GM18951 (cell line): ENCODE results near the gene UST.

Experiments used
- POLR2A ChIP-seq: IDR thresholded peaks from 4 replicates; pipeline ENCODE4 v1.6.1; 2011; ENCODE audit warnings: mild to moderate bottlenecking; ENCODE audit not compliant: insufficient read length, insufficient read depth; ENCODE audit errors: extremely low read depth
- in situ Hi-C: fragments of 300-500 bp; cut with MboI; formaldehyde crosslinking; loops from one replicate; pipeline ENCODE4 v1.12.0; 2022; ENCODE audit warnings: low sequenced_read_pairs, mixed read lengths, inconsistent platforms; ENCODE audit not compliant: unreplicated experiment

The UST gene

DNA sequence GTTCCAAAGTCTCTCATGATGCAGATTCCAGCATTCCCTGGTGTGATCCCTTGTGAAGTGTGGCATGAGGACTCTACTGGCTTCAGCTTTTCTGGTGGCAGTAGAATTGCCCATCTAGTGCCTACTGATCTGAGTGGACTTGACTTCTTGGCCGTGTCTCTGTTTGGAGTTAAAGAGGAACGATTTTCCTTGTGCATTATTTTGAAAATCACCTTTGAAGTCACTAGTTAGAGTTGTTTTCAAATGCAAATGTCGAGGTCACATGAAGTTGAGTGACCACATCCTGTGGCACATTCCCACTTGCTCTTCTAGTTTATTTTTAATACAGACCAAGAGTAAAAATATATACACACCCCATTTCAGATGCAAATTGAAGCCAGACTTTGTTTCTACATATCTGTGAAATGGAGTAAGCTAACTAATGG is 300.0 kb downstream of the UST start:
- no peak for TF ChIP-seq POLR2A
- in situ Hi-C loops = no loop called here

DNA sequence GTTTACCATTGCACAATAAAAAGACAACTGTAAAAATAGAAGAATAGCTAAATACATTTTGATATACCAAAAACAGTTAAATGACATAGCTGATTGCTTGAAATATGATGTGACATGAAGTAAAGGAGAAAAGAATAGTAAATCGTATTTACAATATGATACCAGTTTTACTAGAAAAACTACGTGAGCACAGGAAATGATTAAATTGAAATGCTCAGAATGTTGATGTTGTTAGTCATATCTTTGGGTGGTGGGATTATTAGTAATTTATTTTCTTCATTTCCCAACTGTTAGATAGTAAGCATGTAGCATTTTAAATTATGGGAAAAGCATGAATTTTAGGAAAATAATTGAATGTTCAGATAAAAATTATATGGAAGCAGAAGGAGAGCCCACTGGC is 302.4 kb downstream of the UST start:
- in situ Hi-C loops = no loop called here
- TF ChIP-seq POLR2A = no peak

DNA sequence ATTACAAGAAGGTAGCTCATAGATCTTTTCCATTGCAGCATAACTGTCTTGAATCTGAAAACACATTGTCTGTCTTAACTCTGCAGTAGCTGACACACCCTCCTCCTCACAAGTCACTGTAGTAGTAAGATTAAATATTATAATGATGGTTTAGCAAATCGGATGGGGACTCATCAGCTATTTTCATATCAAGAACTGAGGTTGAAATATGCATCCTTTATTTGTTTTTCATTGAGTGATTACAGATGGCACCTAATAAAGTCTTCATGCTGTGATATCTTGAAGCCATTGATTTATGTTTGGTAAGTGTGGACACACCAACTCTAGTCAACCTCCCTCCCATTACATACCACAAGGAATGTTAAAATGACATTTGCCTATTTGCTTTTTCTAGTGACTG is 303.3 kb downstream of the UST start:
- in situ Hi-C loops = no loop called here
- no peak for TF ChIP-seq POLR2A

DNA sequence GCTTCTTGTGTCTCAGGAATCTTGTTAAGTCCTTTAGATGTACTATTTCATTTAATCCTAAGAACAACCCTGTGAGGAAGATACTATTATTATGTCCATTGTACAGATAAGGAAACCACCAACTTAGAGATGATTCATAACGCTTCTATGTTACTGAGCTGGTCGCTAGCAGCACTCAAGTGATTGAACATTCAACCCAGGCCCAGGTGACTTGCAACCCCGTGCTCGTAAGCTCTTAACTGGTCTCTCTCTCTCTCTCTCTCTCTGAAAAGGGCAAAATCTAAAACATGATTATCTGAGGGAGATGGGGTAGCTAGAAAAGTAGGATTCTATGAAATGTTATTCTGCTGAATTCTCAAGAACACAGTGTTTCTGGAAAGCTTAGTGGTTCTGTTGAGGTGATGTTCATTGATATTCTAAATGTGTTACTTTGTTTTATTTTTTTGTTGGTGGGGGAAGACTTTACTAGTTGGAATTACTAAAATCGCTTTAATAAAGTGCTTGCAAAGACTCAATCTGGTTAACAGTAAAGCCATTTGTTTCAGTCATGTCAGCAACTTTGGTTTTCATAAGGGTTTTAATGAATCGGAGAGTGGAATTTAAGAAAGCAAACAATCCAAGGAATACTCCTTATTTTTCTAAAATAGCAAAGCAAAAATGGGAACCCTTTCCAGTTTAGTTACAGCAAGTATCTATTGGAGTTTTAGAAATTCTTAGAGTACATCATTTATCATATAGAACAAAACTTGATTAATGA is 305.7 kb downstream of the UST start:
- no peak for TF ChIP-seq POLR2A
- in situ Hi-C loops = no loop called here

DNA sequence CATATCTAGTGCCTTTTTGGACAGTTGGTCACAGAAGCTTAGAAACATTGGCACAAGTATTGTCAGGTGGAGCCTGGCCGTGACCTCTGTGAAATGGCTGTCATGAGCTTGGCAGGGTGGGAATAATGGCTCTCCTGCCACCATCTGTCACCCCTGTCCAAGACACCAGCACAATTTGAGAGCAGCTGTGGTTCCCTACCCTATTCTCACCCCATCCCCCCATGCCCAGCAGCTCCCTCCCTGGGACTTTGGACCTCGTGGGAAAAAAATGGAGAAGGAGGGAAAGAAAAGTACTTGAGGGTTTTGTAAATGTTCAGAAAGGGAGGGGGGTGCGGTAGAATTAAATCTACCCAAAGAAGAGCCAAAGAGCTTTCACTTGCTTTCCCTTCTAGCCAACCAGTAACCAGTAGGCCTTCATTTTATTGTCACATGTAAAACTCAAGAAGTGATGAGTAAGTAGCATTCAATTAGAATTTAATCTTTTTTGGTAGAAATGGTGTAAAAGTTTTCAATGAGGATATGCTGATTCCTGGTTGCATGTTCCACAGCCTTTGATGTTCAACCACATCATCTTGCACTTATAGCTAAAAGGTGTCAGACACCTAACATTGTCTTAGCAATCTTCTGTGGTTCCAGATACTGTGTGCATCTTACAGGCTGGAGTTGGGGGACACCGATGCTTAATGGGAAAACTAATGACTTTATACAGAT is 307.2 kb downstream of the UST start:
- in situ Hi-C loops = no loop called here
- no peak for TF ChIP-seq POLR2A

DNA sequence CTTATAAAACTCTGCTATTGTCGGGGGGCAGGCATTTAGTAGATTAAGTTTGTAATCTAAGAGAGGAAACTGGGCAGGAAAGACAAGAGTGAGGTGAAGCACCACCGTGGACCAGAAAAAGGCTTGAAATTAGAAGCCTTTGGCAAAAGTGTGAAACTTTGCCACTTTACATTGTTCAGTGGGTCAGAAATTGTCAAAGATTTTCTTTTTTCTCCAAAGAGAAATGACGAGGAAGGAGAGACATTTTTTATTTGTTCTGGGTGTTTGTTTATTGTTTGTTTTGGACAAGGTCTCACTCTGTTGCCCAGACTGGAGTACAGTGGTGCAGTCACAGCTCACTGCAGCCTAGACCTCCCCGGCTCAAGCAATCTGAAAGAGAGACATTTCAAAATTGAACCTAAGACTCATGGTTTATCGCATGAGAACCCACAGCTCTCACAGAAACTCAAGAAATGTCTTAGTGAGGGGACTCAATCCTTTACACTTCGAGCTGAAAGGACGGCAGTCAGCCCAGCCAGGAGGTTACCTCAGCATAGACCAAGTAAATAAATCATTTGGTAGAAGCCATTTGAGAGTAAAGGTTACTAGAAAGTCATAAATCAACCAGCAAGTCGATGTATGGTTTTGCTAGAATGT is 307.8 kb downstream of the UST start:
- in situ Hi-C loops = no loop called here
- no peak for TF ChIP-seq POLR2A

DNA sequence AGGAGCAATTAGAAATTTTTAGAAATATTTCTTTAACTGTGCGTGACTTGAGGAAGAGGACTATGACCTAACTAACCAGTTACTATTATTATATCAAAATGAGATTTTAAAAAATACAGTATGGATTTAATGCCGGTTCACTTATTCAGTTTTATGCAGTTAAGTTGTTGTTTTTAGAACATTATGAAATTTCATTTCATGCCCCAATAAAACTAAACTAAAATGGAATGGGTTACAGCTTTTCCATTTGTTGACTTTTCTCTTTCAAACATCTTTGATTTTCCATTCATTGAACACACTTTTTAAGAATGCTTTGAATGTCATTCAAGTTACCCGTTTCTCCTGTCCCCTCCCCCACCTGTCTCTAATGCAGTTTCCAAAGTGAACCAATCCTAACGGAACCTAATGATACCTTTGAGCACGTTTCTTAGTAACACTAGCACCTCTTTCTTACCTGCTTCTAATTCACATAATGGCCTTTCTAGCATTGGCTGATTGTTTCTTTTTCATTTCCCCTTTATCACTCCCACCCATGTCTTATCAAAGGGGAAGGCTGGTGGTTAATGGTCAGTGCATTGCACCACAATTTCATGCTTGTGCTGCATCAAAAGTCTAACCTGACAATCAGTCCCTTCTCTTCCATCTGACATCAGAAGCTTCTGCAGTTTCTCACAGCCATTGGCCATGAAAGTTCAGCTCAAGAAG is 308.5 kb downstream of the UST start:
- in situ Hi-C loops = no loop called here

DNA sequence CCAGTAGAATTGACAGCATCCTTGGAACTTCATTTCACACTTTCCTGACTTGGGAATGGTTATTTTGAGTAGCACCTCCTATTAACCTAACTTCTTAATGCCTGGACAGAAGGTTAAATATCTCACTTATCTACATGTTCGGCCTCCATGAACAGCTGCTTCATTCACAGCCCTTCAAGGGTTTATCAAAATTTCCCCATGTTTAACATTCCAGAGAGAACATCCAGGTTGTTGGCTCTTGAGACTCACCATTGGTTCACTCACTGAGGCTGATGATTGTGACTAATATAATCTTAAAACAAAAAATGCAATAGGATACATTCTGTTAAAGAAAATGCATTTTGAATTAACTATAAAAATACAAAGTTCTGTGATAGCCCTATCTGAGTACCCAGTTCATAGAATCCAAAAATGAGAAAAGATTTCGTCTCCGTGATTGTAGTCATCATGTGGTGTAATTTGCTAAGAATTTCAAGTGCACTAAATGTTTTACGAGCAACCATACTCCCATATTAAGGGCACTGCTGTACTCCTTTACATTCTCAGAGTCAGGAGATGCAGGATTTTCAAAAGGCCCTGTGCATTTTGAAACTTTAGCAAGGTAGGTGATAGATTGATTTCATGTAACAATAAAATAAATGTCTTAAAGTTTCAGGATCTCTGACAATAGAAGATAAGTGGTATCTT is 310.1 kb downstream of the UST start:
- TF ChIP-seq POLR2A = no peak

More for the DNA sequence above, 308.5 kb downstream of the UST start:
- no peak for TF ChIP-seq POLR2A

DNA sequence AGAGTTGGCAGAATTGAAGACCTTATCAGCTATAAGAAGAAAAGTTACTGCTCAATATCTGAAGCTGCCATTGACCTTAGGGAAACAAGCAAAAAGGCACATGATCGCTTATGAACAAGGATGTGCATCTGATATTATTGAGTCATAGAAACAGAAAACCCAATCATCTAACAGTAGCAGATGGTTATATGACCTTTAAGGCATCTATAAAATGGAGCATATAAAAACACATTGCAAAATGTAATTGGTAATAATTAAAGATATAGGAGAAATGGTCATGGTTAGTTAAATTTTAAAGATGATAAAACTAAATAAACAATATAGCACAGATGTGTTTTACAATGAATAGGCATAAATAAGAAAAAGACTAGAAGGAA is 310.6 kb downstream of the UST start:
- no peak for TF ChIP-seq POLR2A
- in situ Hi-C loops = no loop called here

More for the DNA sequence above, 310.1 kb downstream of the UST start:
- in situ Hi-C loops = no loop called here

DNA sequence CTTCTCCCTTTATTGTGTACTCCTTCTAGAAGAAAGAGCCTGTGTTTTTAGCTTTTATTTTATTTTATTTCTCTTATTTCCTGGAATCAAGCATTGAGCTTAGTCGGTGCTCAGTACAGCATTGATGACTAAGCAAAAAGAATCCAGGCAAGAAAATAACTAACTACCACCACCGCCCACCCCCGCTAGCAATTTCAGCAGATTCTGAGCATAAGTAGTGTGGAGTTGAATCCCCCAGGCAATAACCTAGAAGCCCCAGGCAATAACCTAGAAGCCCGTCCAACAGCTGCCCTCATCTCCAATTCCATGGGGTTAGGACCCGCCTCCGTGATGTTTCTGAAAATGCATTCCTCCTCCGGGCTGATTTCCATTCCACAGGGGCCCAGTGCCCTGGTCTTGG is 312.7 kb downstream of the UST start:
- TF ChIP-seq POLR2A = no peak
- in situ Hi-C loops = no loop called here

DNA sequence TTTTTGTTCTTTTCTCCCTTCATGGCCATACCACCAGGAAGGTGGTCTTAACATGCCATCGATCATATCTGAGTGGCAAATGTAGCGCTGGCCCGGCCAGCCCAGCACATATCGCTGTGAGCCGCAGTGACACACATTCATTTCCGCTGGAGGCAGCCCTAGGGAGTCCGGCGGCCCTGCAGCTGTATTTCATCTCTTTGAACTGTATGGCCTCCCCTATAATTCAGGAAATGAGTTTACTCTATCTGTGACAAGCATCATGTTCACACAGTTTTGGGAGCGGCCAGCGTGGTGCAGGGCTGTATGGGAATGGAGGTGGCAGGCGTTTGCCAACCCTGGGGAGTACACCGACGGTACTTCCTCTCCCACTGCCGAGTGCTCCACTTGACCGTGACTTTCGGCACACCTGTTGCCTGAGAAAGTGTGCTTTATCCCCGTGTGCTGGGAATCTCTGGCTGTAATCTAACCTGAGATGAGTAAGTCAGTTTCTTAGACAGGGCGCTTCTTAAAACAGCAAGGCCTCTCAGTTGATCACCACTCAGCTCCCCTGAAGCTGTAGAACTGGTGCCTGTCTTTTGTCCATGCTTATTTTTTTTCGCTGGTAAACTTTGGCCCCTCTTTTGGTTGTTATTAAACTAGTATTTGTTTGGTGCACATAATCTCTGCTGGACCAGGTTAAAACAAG is 313.6 kb downstream of the UST start:
- in situ Hi-C loops = no loop called here
- no peak for TF ChIP-seq POLR2A

DNA sequence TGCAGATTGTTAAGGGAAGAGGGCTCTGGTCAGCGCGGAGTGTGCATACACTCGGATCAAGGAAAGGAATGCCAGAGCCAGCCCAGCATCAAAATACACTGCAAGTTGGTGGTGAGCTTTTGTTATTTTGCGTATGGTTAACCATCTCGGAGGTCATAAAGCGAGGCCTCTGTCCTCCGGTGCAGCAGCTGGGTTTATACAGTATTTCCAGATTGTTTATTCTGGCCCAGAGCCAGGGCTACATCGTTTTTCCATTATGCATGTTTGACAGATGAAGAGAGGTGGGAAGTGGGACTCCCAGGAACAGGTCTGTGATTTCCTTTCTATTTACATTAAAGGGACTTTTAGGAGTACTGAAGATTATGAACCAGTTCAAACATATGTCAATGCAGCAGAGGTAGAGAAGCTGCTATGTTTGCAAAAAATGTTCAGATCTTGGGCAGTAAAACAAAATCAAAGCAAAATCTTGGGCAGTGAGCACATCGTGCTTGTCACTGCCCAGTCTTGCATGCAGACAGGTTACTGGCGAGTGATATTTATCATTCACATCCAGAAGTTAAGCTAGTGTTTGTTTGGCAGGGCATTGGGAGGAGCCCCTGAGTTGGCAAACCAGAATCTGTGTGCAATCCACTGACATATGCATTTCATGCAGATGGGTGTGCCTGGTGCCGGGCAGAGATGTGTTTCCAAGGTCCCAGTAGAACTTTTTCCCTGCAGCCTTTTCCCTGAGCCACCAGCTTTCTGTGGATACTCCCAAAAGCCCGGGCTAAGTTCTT is 314.3 kb downstream of the UST start:
- no peak for TF ChIP-seq POLR2A
- in situ Hi-C loops = no loop called here

DNA sequence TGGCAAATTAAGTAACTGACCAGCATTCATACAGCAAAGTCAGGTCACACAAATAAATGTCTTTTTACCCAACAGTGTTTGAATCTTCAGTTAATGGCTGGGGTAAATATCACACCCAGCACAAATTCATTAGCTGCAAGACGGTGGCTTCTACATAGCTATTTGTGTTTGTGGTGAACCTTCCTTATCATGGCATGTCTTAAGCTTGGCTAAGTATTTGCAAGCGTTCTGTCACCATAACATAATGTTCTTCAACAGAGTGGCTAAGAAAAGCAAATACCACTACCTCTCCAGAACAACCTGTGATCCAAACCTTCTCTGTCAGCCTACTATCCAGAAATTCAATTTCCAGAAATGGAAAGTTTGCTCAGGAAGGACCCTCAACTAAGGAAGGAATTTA is 315.1 kb downstream of the UST start:
- TF ChIP-seq POLR2A = no peak
- in situ Hi-C loops = no loop called here
